ENCODE measurements around the gene NEU4. TPM values are rescaled to one million over a fixed set of nuclear protein-coding genes. Genes with fewer than 3 reads are reported as not detected.
A peak's percentile ranks its signal among the peaks of the same experiment; 100 is the strongest.

NEU4 gene
- total and polyA plus RNA-seq, 9 of the 15 experiments (the other 6 are each of a cell fraction or from before 2014, with no cell fraction given) = 0.01 to 0.40 TPM; not detected in 7

GRCh38 chr2:241844831-241845578 lies 36.0 kb downstream of the NEU4 start (continued):
- TF ChIP-seq NR2C2 (CRISPR knock-in tag; IDR thresholded peaks at IDR 0.05) (0 out of 2 replicates have a peak, but pooled peaks have one; percentile 31), NR2C2 (tag; IDR thresholded peaks at IDR 0.05) (no peak), ZC3H4 (CRISPR knock-in tag; IDR thresholded peaks at IDR 0.05; ENCODE audit: borderline replicate concordance) (0 out of 2 replicates have a peak, but pooled peaks have one; percentile 40)

GRCh38 chr2:241846406-241846805 lies 37.4 kb downstream of the NEU4 start:
- ChIA-PET POLR2A (interaction anchor here (0.7 kb wide), 1 partner anchor 863 kb away, joined by 4 read pairs; no protein-coding TSS in a partner anchor), CTCF (ENCODE audit: low intra/inter-chr PET ratio) (no interaction called here)
- Histone ChIP-seq H3K9me3 (replicated peaks; ENCODE audit: control insufficient read depth, insufficient read depth, low read depth, low read length) (no peaks in the 10 kb centered on the region), H3K4me3 (no peak overlapping the region), H3K36me3 (ENCODE audit: control insufficient read depth, insufficient read depth, low read length) (no peaks in the 10 kb centered on the region), H4K20me1 (replicated peaks; ENCODE audit: control insufficient read depth, insufficient read depth, low read length) (no peaks in the 10 kb centered on the region), H2AFZ (ENCODE audit: low read depth, low read length) (no peak overlapping the region), H3K9me1 (ENCODE audit: control insufficient read depth, insufficient read depth, low read length) (no peaks in the 10 kb centered on the region), H3K79me2 (ENCODE audit: control insufficient read depth, insufficient read depth, low read length) (peaks cover 15% of the 10 kb centered on the region; the same call in 2 of the 3 replicates), H3K27ac (ENCODE audit: extremely low read depth, low read depth, low read length) (no peak overlapping the region), H3K27me3 (ENCODE audit: control insufficient read depth in 2 of 2, insufficient read depth in 2 of 2, low read length in 2 of 2) (no peaks in the 10 kb centered on the region), H3K4me2 (ENCODE audit: insufficient read depth, low read length) (no peak overlapping the region), H3K9ac (ENCODE audit: insufficient read depth in 1 of 2, low read depth in 2 of 2, low read length in 2 of 2) (no peak overlapping the region), H3K4me1 (replicated peaks in 1 of 2; ENCODE audit: control insufficient read depth in 2 of 2, insufficient read depth in 2 of 2, low read length in 2 of 2) (peaks cover 8 to 60% of the 10 kb centered on the region in 2 experiments)
- BruUV-seq (replicated peaks) = TSS peak; percentile 48
- ATAC-seq (no peak), FAIRE-seq (no peak), DNase-seq (ENCODE audit: extremely low read depth in 1 of 4, low spot score in 3 of 4) (no peak)
- WGBS (ENCODE audit: insufficient coverage, low coverage, missing lambda C conversion rate) = 80% methylated on average over 15 of the region's 22 CpGs
- intact Hi-C loops (cut with micrococcal nuclease) (no loop called here), in situ Hi-C loops (cut with MboI) (no loop called here)
- no peak for TF ChIP-seq MECOM (CRISPR knock-in tag; IDR thresholded peaks at IDR 0.05)
- no peak for TF ChIP-seq HDAC8 (tag; IDR thresholded peaks at IDR 0.05)
- no peak for TF ChIP-seq HEY1 (CRISPR knock-in tag; IDR thresholded peaks at IDR 0.05; ENCODE audit: borderline replicate concordance)
- TF ChIP-seq ZNF764 (CRISPR knock-in tag; IDR thresholded peaks at IDR 0.05; ENCODE audit: low read depth) = no peak
- TF ChIP-seq MTF1 (CRISPR knock-in tag; IDR thresholded peaks at IDR 0.05; ENCODE audit: borderline replicate concordance) = no peak
- TF ChIP-seq KAT2B (IDR thresholded peaks at IDR 0.05; ENCODE audit: low read depth, low read length) = no peak
- TF ChIP-seq ZNF12 (CRISPR knock-in tag; IDR thresholded peaks at IDR 0.05) = no peak

Measured in K562 (cell line).